H9 (cell line): ENCODE data around the gene TMEM161B. TPM values are rescaled to one million over a fixed set of nuclear protein-coding genes. Genes with fewer than 3 reads are reported as not detected.

Experiments
- DNase-seq: peaks from one replicate; pipeline ENCODE4 v3.0.0-alpha.2; 2017
- H2AFZ ChIP-seq: one replicate; pipeline ENCODE4 v1.6.1; 2013; ENCODE audit warnings: mild to moderate bottlenecking, low read length, control low read depth, moderate library complexity
- H2AK5ac ChIP-seq: 2 replicates; pipeline ENCODE4 v1.6.1; 2013; ENCODE audit warnings: low read length, control low read depth, mixed read lengths; ENCODE audit not compliant: insufficient read length
- H2BK120ac ChIP-seq: one replicate; pipeline ENCODE4 v1.6.1; 2013; ENCODE audit warnings: low read depth, mild to moderate bottlenecking, low read length, control low read depth, inconsistent platforms; ENCODE audit not compliant: poor library complexity, severe bottlenecking
- H2BK12ac ChIP-seq: 2 replicates; pipeline ENCODE4 v1.6.1; 2013; ENCODE audit warnings: low read length, control low read depth, mixed read lengths, low read depth; ENCODE audit not compliant: insufficient read length
- H2BK15ac ChIP-seq: 2 replicates; pipeline ENCODE4 v1.6.1; 2013; ENCODE audit warnings: low read depth, low read length, control low read depth
- H2BK20ac ChIP-seq: one replicate; pipeline ENCODE4 v1.6.1; 2013; ENCODE audit warnings: low read depth, mild to moderate bottlenecking, low read length, control low read depth, inconsistent platforms; ENCODE audit not compliant: poor library complexity, severe bottlenecking
- H2BK5ac ChIP-seq: 2 replicates; pipeline ENCODE4 v1.6.1; 2013; ENCODE audit warnings: low read length, control low read depth, mixed read lengths; ENCODE audit not compliant: insufficient read length
- H3K14ac ChIP-seq: 2 replicates; pipeline ENCODE4 v1.6.1; 2013; ENCODE audit warnings: low read length, control low read depth; ENCODE audit not compliant: insufficient read depth
- H3K18ac ChIP-seq: 2 replicates; pipeline ENCODE4 v1.6.1; 2013; ENCODE audit warnings: low read depth, mild to moderate bottlenecking, mixed read lengths, low read length, control low read depth; ENCODE audit not compliant: insufficient read length
- H3K23ac ChIP-seq: 2 replicates; pipeline ENCODE4 v1.6.1; 2013; ENCODE audit warnings: low read length, control low read depth, mixed read lengths, low read depth; ENCODE audit not compliant: insufficient read length
- H3K23me2 ChIP-seq: 2 replicates; pipeline ENCODE4 v1.6.1; 2013; ENCODE audit warnings: low read depth, mild to moderate bottlenecking, mixed read lengths, low read length, control low read depth; ENCODE audit not compliant: insufficient read length, poor library complexity, severe bottlenecking
- H3K27ac ChIP-seq: 2 replicates; pipeline ENCODE4 v1.5.1; 2013; ENCODE audit warnings: low read length, control low read depth, mixed read lengths, low read depth; ENCODE audit not compliant: insufficient read length
- H3K27me3 ChIP-seq: 2 replicates; pipeline ENCODE4 v1.6.1; 2013; ENCODE audit warnings: low read length, control low read depth, inconsistent platforms; ENCODE audit not compliant: insufficient read depth
- H3K4ac ChIP-seq: 2 replicates; pipeline ENCODE4 v1.6.1; 2013; ENCODE audit warnings: low read depth, mild to moderate bottlenecking, control low read depth, inconsistent platforms, low read length, moderate library complexity
- H3K4me1 ChIP-seq: 2 replicates; pipeline ENCODE4 v1.6.1; 2013; ENCODE audit warnings: low read length, control low read depth, inconsistent platforms; ENCODE audit not compliant: insufficient read depth
- H3K4me2 ChIP-seq: 2 replicates; pipeline ENCODE4 v1.6.1; 2013; ENCODE audit warnings: low read length, control low read depth, mixed read lengths; ENCODE audit not compliant: insufficient read length, insufficient read depth
- H3K56ac ChIP-seq: 2 replicates; pipeline ENCODE4 v1.6.1; 2013; ENCODE audit warnings: low read depth, mild to moderate bottlenecking, mixed read lengths, low read length, control low read depth; ENCODE audit not compliant: insufficient read length
- H3K79me1 ChIP-seq: 2 replicates; pipeline ENCODE4 v1.6.1; 2013; ENCODE audit warnings: low read depth, mild to moderate bottlenecking, moderate library complexity, low read length, control low read depth, inconsistent platforms; ENCODE audit not compliant: insufficient read depth, poor library complexity, severe bottlenecking
- H3K79me2 ChIP-seq: 2 replicates; pipeline ENCODE4 v1.6.1; 2013; ENCODE audit warnings: low read length, control low read depth, inconsistent platforms; ENCODE audit not compliant: insufficient read depth
- H3K9ac ChIP-seq: 2 replicates; pipeline ENCODE4 v1.6.1; 2013; ENCODE audit warnings: low read length, control low read depth, mixed read lengths; ENCODE audit not compliant: insufficient read length; ENCODE audit errors: extremely low read depth
- H3K9me3 ChIP-seq: one replicate; pipeline ENCODE4 v1.6.1; 2013; ENCODE audit warnings: low read depth, low read length, inconsistent platforms; ENCODE audit not compliant: control insufficient read depth
- H3T11ph ChIP-seq: one replicate; pipeline ENCODE4 v1.6.1; 2013; ENCODE audit warnings: mild to moderate bottlenecking, low read length, control low read depth, inconsistent platforms
- H4K20me1 ChIP-seq: one replicate; pipeline ENCODE4 v1.6.1; 2013; ENCODE audit not compliant: control insufficient read depth, insufficient read length, insufficient read depth
- H4K5ac ChIP-seq: 2 replicates; pipeline ENCODE4 v1.6.1; 2013; ENCODE audit warnings: low read depth, mild to moderate bottlenecking, mixed read lengths, low read length, control low read depth; ENCODE audit not compliant: insufficient read length
- H4K8ac ChIP-seq: replicated peaks from 2 replicates; pipeline ENCODE4 v1.6.1; 2013; ENCODE audit warnings: low read length, control low read depth, mixed read lengths, low read depth; ENCODE audit not compliant: insufficient read length
- H4K91ac ChIP-seq: 2 replicates; pipeline ENCODE4 v1.6.1; 2013; ENCODE audit warnings: low read depth, mild to moderate bottlenecking, moderate library complexity, mixed read lengths, low read length, control low read depth; ENCODE audit not compliant: insufficient read length
- H3K27ac Mint-ChIP-seq, 3 experiments: 2 replicates in 2 of 3; 3 replicates in 1 of 3; pipeline ENCODE4 v1.8.0; 2020 to 2021; ENCODE audit warnings: mixed read lengths in 3 of 3, mild to moderate bottlenecking in 1 of 3, moderate library complexity in 1 of 3
- H3K27me3 Mint-ChIP-seq: 2 replicates; pipeline ENCODE4 v1.8.0; 2021; ENCODE audit warnings: low read depth, mild to moderate bottlenecking, moderate library complexity, mixed read lengths
- H3K36me3 Mint-ChIP-seq, 3 experiments: 2 replicates in 2 of 3; 3 replicates in 1 of 3; pipeline ENCODE4 v1.8.0; 2020 to 2021; ENCODE audit warnings: low read depth in 3 of 3, mixed read lengths in 3 of 3; ENCODE audit not compliant: insufficient read depth in 1 of 3
- H3K4me1 Mint-ChIP-seq, 2 experiments: 2 replicates each; pipeline ENCODE4 v1.8.0; 2020; ENCODE audit warnings: mixed read lengths in 2 of 2
- H3K4me3 Mint-ChIP-seq, 2 experiments: 2 replicates in 1 of 2; 3 replicates in 1 of 2; pipeline ENCODE4 v1.8.0; 2020 to 2021; ENCODE audit warnings: mild to moderate bottlenecking in 2 of 2, mixed read lengths in 2 of 2, moderate library complexity in 1 of 2
- H3K9me3 Mint-ChIP-seq, 2 experiments: 2 replicates in 1 of 2; 3 replicates in 1 of 2; pipeline ENCODE4 v1.8.0; 2020; ENCODE audit warnings: mild to moderate bottlenecking in 2 of 2, mixed read lengths in 2 of 2, moderate library complexity in 1 of 2
- total RNA-seq: library from RNA; stranded (reverse); gene quantifications from 2 replicates; pipeline ENCODE4 v1.2.1, GENCODE V29; 2021
- TF ChIP-seq, protein P1 (sequence below): fragments of 200-600 bp; sonication (generic); conservative IDR thresholded peaks from 3 replicates; pipeline ENCODE4 v1.8.0; 2021; ENCODE audit warnings: antibody characterized with exemption, mild to moderate bottlenecking

TMEM161B gene
- total RNA-seq, 1 experiment from 2014 or later = 17.9 TPM

DNA sequence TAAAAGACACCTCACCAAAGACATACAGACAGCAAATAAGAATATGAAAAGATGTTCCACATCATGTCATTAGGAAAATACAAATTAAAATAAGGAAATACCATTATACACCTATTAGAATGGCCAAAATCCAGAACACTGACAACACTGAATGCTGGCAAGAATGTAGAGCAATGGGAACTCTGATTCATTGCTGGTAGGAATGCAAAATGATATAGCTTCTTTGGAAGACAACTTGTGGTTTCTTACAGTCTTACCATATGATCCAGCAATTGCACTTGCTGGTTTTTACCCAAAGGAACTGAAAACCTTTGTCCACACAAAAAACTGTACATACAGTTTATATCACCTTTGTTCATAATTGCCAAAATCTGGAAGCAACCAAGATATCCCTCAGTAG, 6.5 kb downstream of the TMEM161B start:
- H3K4me2 ChIP-seq = no peak overlapping the region
- no peak overlapping the region for H2BK12ac ChIP-seq
- H3K23me2 ChIP-seq = no peaks in the 10 kb centered on the region
- H3T11ph ChIP-seq = no peak overlapping the region
- peaks cover 9% of the 10 kb centered on the region for H3K9me3 ChIP-seq
- Mint-ChIP-seq H3K9me3 (peaks cover 22 to 24% of the 10 kb centered on the region in 2 experiments), H3K36me3 (peaks cover 32 to 35% (median 35%) of the 10 kb centered on the region in 3 experiments), H3K4me1 (peaks cover 31 to 34% of the 10 kb centered on the region in 2 experiments), H3K27me3 (no peaks in the 10 kb centered on the region), H3K27ac (no peak overlapping the region), H3K4me3 (no peak overlapping the region)
- no peak overlapping the region for H2AFZ ChIP-seq
- DNase-seq = no peak
- peaks cover 2% of the 10 kb centered on the region; the same call in 1 of the 2 replicates for H3K4me1 ChIP-seq
- no peak overlapping the region for H2AK5ac ChIP-seq
- H2BK120ac ChIP-seq = no peak overlapping the region
- TF ChIP-seq, protein P1, sequence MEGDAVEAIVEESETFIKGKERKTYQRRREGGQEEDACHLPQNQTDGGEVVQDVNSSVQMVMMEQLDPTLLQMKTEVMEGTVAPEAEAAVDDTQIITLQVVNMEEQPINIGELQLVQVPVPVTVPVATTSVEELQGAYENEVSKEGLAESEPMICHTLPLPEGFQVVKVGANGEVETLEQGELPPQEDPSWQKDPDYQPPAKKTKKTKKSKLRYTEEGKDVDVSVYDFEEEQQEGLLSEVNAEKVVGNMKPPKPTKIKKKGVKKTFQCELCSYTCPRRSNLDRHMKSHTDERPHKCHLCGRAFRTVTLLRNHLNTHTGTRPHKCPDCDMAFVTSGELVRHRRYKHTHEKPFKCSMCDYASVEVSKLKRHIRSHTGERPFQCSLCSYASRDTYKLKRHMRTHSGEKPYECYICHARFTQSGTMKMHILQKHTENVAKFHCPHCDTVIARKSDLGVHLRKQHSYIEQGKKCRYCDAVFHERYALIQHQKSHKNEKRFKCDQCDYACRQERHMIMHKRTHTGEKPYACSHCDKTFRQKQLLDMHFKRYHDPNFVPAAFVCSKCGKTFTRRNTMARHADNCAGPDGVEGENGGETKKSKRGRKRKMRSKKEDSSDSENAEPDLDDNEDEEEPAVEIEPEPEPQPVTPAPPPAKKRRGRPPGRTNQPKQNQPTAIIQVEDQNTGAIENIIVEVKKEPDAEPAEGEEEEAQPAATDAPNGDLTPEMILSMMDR = no peak
- no peak overlapping the region for H3K9ac ChIP-seq
- H3K27ac ChIP-seq = no peak overlapping the region
- no peak overlapping the region for H2BK15ac ChIP-seq
- H3K18ac ChIP-seq = no peak overlapping the region
- H3K56ac ChIP-seq = no peak overlapping the region
- H2BK20ac ChIP-seq = no peak overlapping the region
- H3K27me3 ChIP-seq = no peaks in the 10 kb centered on the region
- no peak overlapping the region for H3K4ac ChIP-seq
- peaks cover 9% of the 10 kb centered on the region for H3K79me1 ChIP-seq
- H3K79me2 ChIP-seq = peaks cover 10% of the 10 kb centered on the region; the same call in 1 of the 2 replicates
- no peak overlapping the region for H4K91ac ChIP-seq
- no peak overlapping the region for H3K23ac ChIP-seq
- H2BK5ac ChIP-seq = no peak overlapping the region
- H4K8ac ChIP-seq = no peak overlapping the region
- H3K14ac ChIP-seq = no peak overlapping the region
- no peak overlapping the region for H4K5ac ChIP-seq
- H4K20me1 ChIP-seq = no peaks in the 10 kb centered on the region
